SKM-1 treated with dmso at 0.1 percent for 144 hours (cell line): Measurements from ENCODE around the gene ZBTB16.

Source experiments
- DNase-seq: peaks from one replicate; lab custom pipeline; 2025; ENCODE audit not compliant: unreplicated experiment; lab: John Stamatoyannopoulos, UW

The ZBTB16 gene

GRCh38 chr11:114063829-114064201, 4.3 kb downstream of the ZBTB16 start:
- DNase-seq, result no peak

- DNase-seq, result no peak
These were observed 4.7 kb downstream of the ZBTB16 start for GRCh38 chr11:114064216-114064615.

- no peak for DNase-seq
These were observed 5.6 kb downstream of the ZBTB16 start for GRCh38 chr11:114065094-114065493.

GRCh38 chr11:114066046-114066648, 6.6 kb downstream of the ZBTB16 start:
- no peak for DNase-seq

GRCh38 chr11:114068327-114068726, 8.8 kb downstream of the ZBTB16 start:
- no peak for DNase-seq

GRCh38 chr11:114070464-114071139, 11.1 kb downstream of the ZBTB16 start:
- DNase-seq, result no peak

GRCh38 chr11:114073007-114073827, 13.7 kb downstream of the ZBTB16 start:
- DNase-seq, result no peak

- peak; percentile 52 for DNase-seq
These were observed 14.4 kb downstream of the ZBTB16 start for GRCh38 chr11:114073828-114074381.

- peak; percentile 26 for DNase-seq
These were observed 15.2 kb downstream of the ZBTB16 start for GRCh38 chr11:114074546-114075343.

GRCh38 chr11:114075344-114075610, 15.8 kb downstream of the ZBTB16 start:
- no peak for DNase-seq

- DNase-seq, result no peak
These were observed 16.5 kb downstream of the ZBTB16 start for GRCh38 chr11:114075891-114076441.

- no peak for DNase-seq
These were observed 17.4 kb downstream of the ZBTB16 start for GRCh38 chr11:114076921-114077331.

- DNase-seq, result peak; percentile 35
These were observed 18.2 kb downstream of the ZBTB16 start for GRCh38 chr11:114077482-114078305.

- no peak for DNase-seq
These were observed 18.9 kb downstream of the ZBTB16 start for GRCh38 chr11:114078423-114078822.

- DNase-seq, result no peak
These were observed 20.1 kb downstream of the ZBTB16 start for GRCh38 chr11:114079511-114080065.

GRCh38 chr11:114080219-114080618, 20.7 kb downstream of the ZBTB16 start:
- DNase-seq, result peak; percentile 19

GRCh38 chr11:114080769-114081168, 21.3 kb downstream of the ZBTB16 start:
- no peak for DNase-seq

GRCh38 chr11:114081641-114082414, 22.3 kb downstream of the ZBTB16 start:
- DNase-seq, result no peak

GRCh38 chr11:114082415-114082748, 22.9 kb downstream of the ZBTB16 start:
- peak; percentile 75 for DNase-seq
